HEK293T (cell line): ENCODE measurements around the gene CD68.
A peak's percentile ranks its signal among the peaks of the same experiment; 100 is the strongest.

Experiments used
- CTCF ChIA-PET: fragments of 350-600 bp; formaldehyde crosslinking; extraction: SDS; loops from one replicate; lab custom pipeline; 2021; ENCODE audit warnings: antibody characterized with exemption, inconsistent platforms; lab: Yijun Ruan, JAX
- POLR2A ChIA-PET: fragments of 350-600 bp; formaldehyde crosslinking; extraction: SDS; loops from one replicate; lab custom pipeline; 2020; ENCODE audit warnings: antibody characterized with exemption, inconsistent platforms; lab: Yijun Ruan, JAX
- DNase-seq: peaks from one replicate; pipeline ENCODE4 v3.0.0; 2012; ENCODE audit warnings: mixed read lengths; ENCODE audit errors: extremely low spot score
- ARNT ChIP-seq: fragments of 450-650 bp; IDR thresholded peaks from 2 replicates; pipeline ENCODE4 v1.6.1; 2017; ENCODE audit warnings: mild to moderate bottlenecking
- BHLHE40 ChIP-seq: fragments of 450-650 bp; IDR thresholded peaks from 2 replicates; pipeline ENCODE4 v1.6.1; 2016; ENCODE audit warnings: mild to moderate bottlenecking, moderate library complexity, borderline replicate concordance
- CTBP1 ChIP-seq: fragments of 450-650 bp; IDR thresholded peaks from 2 replicates; pipeline ENCODE4 v1.6.1; 2016; ENCODE audit warnings: borderline replicate concordance
- ELF4 ChIP-seq: fragments of 450-650 bp; IDR thresholded peaks from 2 replicates; pipeline ENCODE4 v1.6.1; 2017; ENCODE audit warnings: antibody characterized with exemption
- FOXA1 ChIP-seq: fragments of 450-650 bp; IDR thresholded peaks from 2 replicates; pipeline ENCODE4 v1.6.1; 2016; ENCODE audit warnings: mild to moderate bottlenecking
- FOXK2 ChIP-seq: fragments of 450-650 bp; IDR thresholded peaks from 2 replicates; pipeline ENCODE4 v1.6.1; 2016; ENCODE audit warnings: mild to moderate bottlenecking
- FOXM1 ChIP-seq: fragments of 450-650 bp; IDR thresholded peaks from 2 replicates; pipeline ENCODE4 v1.6.1; 2017; ENCODE audit warnings: mild to moderate bottlenecking, borderline replicate concordance
- HDGF ChIP-seq: fragments of 450-650 bp; IDR thresholded peaks from 2 replicates; pipeline ENCODE4 v1.6.1; 2017; ENCODE audit warnings: antibody characterized with exemption, borderline replicate concordance
- L3MBTL2 ChIP-seq: fragments of 450-650 bp; conservative IDR thresholded peaks from 2 replicates; pipeline ENCODE4 v1.6.1; 2016; ENCODE audit warnings: mild to moderate bottlenecking
- LEF1 ChIP-seq: fragments of 450-650 bp; IDR thresholded peaks from 2 replicates; pipeline ENCODE4 v1.6.1; 2017; ENCODE audit warnings: mild to moderate bottlenecking, borderline replicate concordance
- NFRKB ChIP-seq: fragments of 450-650 bp; IDR thresholded peaks from 2 replicates; pipeline ENCODE4 v1.6.1; 2016; ENCODE audit warnings: mild to moderate bottlenecking, moderate library complexity
- PKNOX1 ChIP-seq: fragments of 450-650 bp; IDR thresholded peaks from 2 replicates; pipeline ENCODE4 v1.6.1; 2016
- SP1 ChIP-seq: fragments of 450-650 bp; IDR thresholded peaks from 2 replicates; pipeline ENCODE4 v1.6.1; 2017
- SUZ12 ChIP-seq: fragments of 450-650 bp; IDR thresholded peaks from 2 replicates; pipeline ENCODE4 v1.6.1; 2016; ENCODE audit warnings: mild to moderate bottlenecking
- TARDBP ChIP-seq: fragments of 450-650 bp; IDR thresholded peaks from 2 replicates; pipeline ENCODE4 v1.6.1; 2016
- ZNF384 ChIP-seq: fragments of 450-650 bp; IDR thresholded peaks from 2 replicates; pipeline ENCODE4 v1.6.1; 2016

Gene CD68

DNA sequence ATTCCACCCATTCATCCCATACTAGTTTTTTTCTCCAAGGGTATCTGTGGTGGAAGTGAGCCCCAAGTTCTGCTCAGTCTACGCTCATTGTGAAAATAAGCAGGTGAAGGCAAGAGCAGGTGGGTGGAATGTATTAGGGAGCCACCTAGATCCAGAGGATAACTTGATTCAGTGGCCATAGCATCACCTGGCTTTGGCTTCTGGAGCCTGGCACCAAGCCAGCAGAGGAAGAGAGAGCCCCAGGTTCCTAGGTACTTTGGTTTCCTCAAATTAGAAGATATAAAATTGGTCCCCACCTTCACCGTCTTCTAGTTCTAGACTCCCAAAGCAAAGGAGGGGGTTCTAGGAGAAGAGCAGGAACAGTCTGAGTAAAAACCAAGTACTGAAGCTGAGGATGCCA, 31.2 kb downstream of the CD68 start:
- CTCF ChIA-PET, result no interaction called here
- DNase-seq, result no peak
- TF ChIP-seq ELF4 (no peak), ARNT (no peak), FOXK2 (no peak), ZNF384 (no peak), FOXM1 (no peak), BHLHE40 (no peak), SP1 (no peak), CTBP1 (no peak), PKNOX1 (no peak), FOXA1 (no peak), SUZ12 (no peak), TARDBP (no peak), HDGF (no peak), NFRKB (no peak), LEF1 (no peak), L3MBTL2 (no peak)
- POLR2A ChIA-PET, result no interaction called here

- TF ChIP-seq NFRKB (no peak), CTBP1 (no peak), BHLHE40 (no peak), LEF1 (no peak), SUZ12 (no peak), PKNOX1 (no peak), SP1 (no peak), ELF4 (no peak), TARDBP (no peak), FOXK2 (no peak)
- ChIA-PET CTCF (no interaction called here), POLR2A (interaction anchor here (3.9 to 4.4 kb wide), 2 partner anchors 27 to 76 kb away, joined by 32 to 40 read pairs; partner anchors contain the start of genes MPDU1, TP53 and WRAP53)
- no peak for DNase-seq
Measured at GRCh38 chr17:7611635-7612293, 32.3 kb downstream of the CD68 start.

- TF ChIP-seq BHLHE40 (no peak), ARNT (no peak), ELF4 (no peak), LEF1 (no peak), FOXA1 (no peak), PKNOX1 (no peak), NFRKB (no peak), SUZ12 (no peak), HDGF (no peak), FOXK2 (no peak), L3MBTL2 (no peak), FOXM1 (no peak), ZNF384 (no peak), SP1 (no peak)
- ChIA-PET POLR2A (interaction anchor here (0.5 to 4.4 kb wide), 3 partner anchors 28 to 75 kb away, joined by 3 to 40 read pairs (median 32); partner anchors contain the start of genes MPDU1, TP53 and WRAP53), CTCF (no interaction called here)
- no peak for DNase-seq
Measured at GRCh38 chr17:7612294-7612640, 32.8 kb downstream of the CD68 start.

DNA sequence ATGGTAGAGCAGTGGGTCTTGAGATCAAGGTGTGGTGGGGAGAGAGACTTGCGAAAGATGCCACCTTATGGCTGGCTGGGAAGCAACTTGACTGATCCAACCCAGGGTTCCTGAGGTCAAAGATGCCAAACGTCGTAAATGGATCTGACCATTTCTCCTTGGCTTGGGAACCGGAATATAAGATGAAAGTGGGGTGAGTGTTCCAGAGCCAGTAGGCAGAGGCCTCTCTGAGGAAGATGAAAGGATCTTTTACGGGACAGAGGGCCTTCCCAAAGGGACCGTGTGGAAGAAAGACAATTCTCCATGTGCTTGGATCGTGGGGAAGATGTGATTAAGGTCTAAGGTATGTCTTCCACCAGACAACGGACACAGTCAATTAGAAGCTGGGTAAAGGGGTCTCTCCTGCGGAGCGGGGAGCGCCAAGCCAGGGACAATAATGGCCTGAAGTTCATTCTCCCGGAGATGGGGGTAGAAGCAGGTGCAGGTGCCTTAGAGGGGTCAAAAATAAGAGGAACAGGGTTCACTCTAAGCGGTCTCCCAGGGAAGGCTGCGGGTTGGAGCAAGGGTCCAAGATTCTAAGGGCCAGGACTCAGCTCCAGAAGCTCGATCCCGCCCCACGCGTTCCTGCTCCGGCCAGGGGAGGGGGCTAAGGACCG, 34.5 kb downstream of the CD68 start:
- ChIA-PET CTCF (interaction anchor here (1.0 kb wide), 1 partner anchor 19 kb away, joined by 4 read pairs; no protein-coding TSS in a partner anchor), POLR2A (interaction anchor here (0.6 to 4.4 kb wide), 9 partner anchors 11 to 73 kb away, joined by 4 to 40 read pairs (median 7); partner anchors contain the start of genes MPDU1, SAT2, TP53 and WRAP53)
- no peak for DNase-seq
- TF ChIP-seq PKNOX1, result no peak
- peak; percentile 38 for TF ChIP-seq L3MBTL2

GRCh38 chr17:7614425-7615264, 35.2 kb downstream of the CD68 start, which contains the start of gene FXR2:
Gene FXR2 (minus strand): TSS chr17:7614897. CDS start chr17:7614532, 365 bp downstream.
- CTCF ChIA-PET, result interaction anchor here (0.6 to 1.5 kb wide), 8 partner anchors 12 to 834 kb away, joined by 3 to 6 read pairs (median 4); partner anchors contain the start of genes TP53 and WRAP53
- no peak for TF ChIP-seq TARDBP
- POLR2A ChIA-PET, result interaction anchor here (0.6 to 4.4 kb wide), 15 partner anchors 10 to 102 kb away, joined by 3 to 40 read pairs (median 5); partner anchors contain the start of genes ATP1B2, DNAH2, MPDU1 and SAT2
- peak; percentile 99 for DNase-seq
